ENCODE measurements around the gene MSMO1.
"Not testable (repeated sequence)": the region's sequence is repeated elsewhere in the genome, so short reads cannot be mapped to it uniquely, and the experiment has no call there.

MSMO1 gene

GRCh38 chr4:165327211-165328100, at the start of gene MSMO1:
MSMO1 (plus strand) TSS chr4:165327669; CDS start chr4:165333371, 5,702 bp downstream.
- DNase-seq = peak; percentile 98

- not testable (repeated sequence) for DNase-seq
These were observed 47.9 kb upstream of the MSMO1 start for GRCh38 chr4:165279531-165279930.

GRCh38 chr4:165284697-165285096, 42.8 kb upstream of the MSMO1 start:
- DNase-seq = not testable (repeated sequence)

GRCh38 chr4:165286619-165287340, 40.7 kb upstream of the MSMO1 start:
- not testable (repeated sequence) for DNase-seq

- no peak for DNase-seq
These were observed 39.2 kb upstream of the MSMO1 start for GRCh38 chr4:165288226-165288625.

- no peak for DNase-seq
These were observed 38.6 kb upstream of the MSMO1 start for GRCh38 chr4:165288639-165289422.

GRCh38 chr4:165289423-165289785, 38.1 kb upstream of the MSMO1 start:
- no peak for DNase-seq

GRCh38 chr4:165293061-165293460, 34.4 kb upstream of the MSMO1 start:
- DNase-seq = no peak

- no peak for DNase-seq
These were observed 33.4 kb upstream of the MSMO1 start for GRCh38 chr4:165293927-165294649.

GRCh38 chr4:165294907-165295306, 32.6 kb upstream of the MSMO1 start:
- peak; percentile 5 to 18 for DNase-seq

- DNase-seq = no peak
These were observed 29.8 kb upstream of the MSMO1 start for GRCh38 chr4:165297626-165298025.

- no peak for DNase-seq
These were observed 27.9 kb upstream of the MSMO1 start for GRCh38 chr4:165299399-165300060.

GRCh38 chr4:165301833-165302232, 25.6 kb upstream of the MSMO1 start:
- peak in 1 of 2 donors; percentile 15 for DNase-seq

- no peak for DNase-seq
These were observed 24.8 kb upstream of the MSMO1 start for GRCh38 chr4:165302658-165303057.

- no peak for DNase-seq
These were observed 19.3 kb upstream of the MSMO1 start for GRCh38 chr4:165308166-165308565.

GRCh38 chr4:165308606-165309005, 18.9 kb upstream of the MSMO1 start:
- no peak for DNase-seq

- DNase-seq = no peak
These were observed 18.0 kb upstream of the MSMO1 start for GRCh38 chr4:165309456-165309855.

- DNase-seq = no peak
These were observed 15.0 kb upstream of the MSMO1 start for GRCh38 chr4:165312506-165312905.

- DNase-seq = no peak
These were observed 8.4 kb upstream of the MSMO1 start for GRCh38 chr4:165319030-165319429.

- no peak for DNase-seq
These were observed 8.0 kb upstream of the MSMO1 start for GRCh38 chr4:165319509-165319908.

- DNase-seq = no peak
These were observed 3.1 kb upstream of the MSMO1 start for GRCh38 chr4:165324236-165324917.

Data from CD4-positive, alpha-beta T cell treated with Interleukin-1 beta for 1 hour (primary cell).